Osteoblast (primary cell): ENCODE results near the gene POLE2. TPM values are rescaled to one million over a fixed set of nuclear protein-coding genes. Genes with fewer than 3 reads are reported as not detected.
"Not testable (repeated sequence)": the region's sequence is repeated elsewhere in the genome, so short reads cannot be mapped to it uniquely, and the experiment has no call there.

Experiments used
- DNase-seq: peaks from one replicate; pipeline ENCODE4 v3.0.0; 2011; ENCODE audit warnings: low spot score, mixed read lengths; ENCODE audit not compliant: insufficient read length; ENCODE audit errors: missing footprints
- H2AFZ ChIP-seq: 2 replicates; pipeline ENCODE4 v1.6.0; 2011; ENCODE audit warnings: mild to moderate bottlenecking, low read length
- H3K27ac ChIP-seq: 2 replicates; pipeline ENCODE4 v1.5.1; 2011; ENCODE audit warnings: mild to moderate bottlenecking, low read depth, low read length, moderate library complexity
- H3K27me3 ChIP-seq: 2 replicates; pipeline ENCODE4 v1.6.0; 2012; ENCODE audit warnings: mild to moderate bottlenecking, control low read depth, inconsistent platforms, low read length, moderate library complexity; ENCODE audit not compliant: insufficient read depth
- H3K36me3 ChIP-seq: 2 replicates; pipeline ENCODE4 v1.5.1; 2011; ENCODE audit warnings: mild to moderate bottlenecking, low read length, control low read depth, moderate library complexity; ENCODE audit not compliant: insufficient read depth
- H3K4me1 ChIP-seq: 2 replicates; pipeline ENCODE4 v1.5.1; 2011; ENCODE audit warnings: mild to moderate bottlenecking, low read length, control low read depth, moderate library complexity; ENCODE audit not compliant: insufficient read depth
- H3K4me2 ChIP-seq: 2 replicates; pipeline ENCODE4 v1.6.0; 2011; ENCODE audit warnings: mild to moderate bottlenecking, low read length; ENCODE audit not compliant: insufficient read depth
- H3K4me3 ChIP-seq: fragments of 200-600 bp; sonication (generic); 3 replicates; pipeline ENCODE4 v1.5.1; 2012; ENCODE audit warnings: mild to moderate bottlenecking, low read length, inconsistent platforms; ENCODE audit not compliant: insufficient read depth
- H3K79me2 ChIP-seq: 2 replicates; pipeline ENCODE4 v1.6.0; 2012; ENCODE audit warnings: mild to moderate bottlenecking, low read length, control low read depth, inconsistent platforms; ENCODE audit not compliant: insufficient read depth
- H3K9me3 ChIP-seq: 2 replicates; pipeline ENCODE4 v1.5.1; 2011; ENCODE audit warnings: low read depth, low read length, control low read depth
- H4K20me1 ChIP-seq: 2 replicates; pipeline ENCODE4 v1.6.0; 2012; ENCODE audit warnings: mild to moderate bottlenecking, low read length, control low read depth; ENCODE audit not compliant: insufficient read depth
- total RNA-seq: library from RNA; depleted of rRNA; stranded (reverse); fragments of >200 nt; gene quantifications from 2 replicates; pipeline ENCODE4 v1.2.3, GENCODE V29; 2012
- TF ChIP-seq, protein P1 (sequence below): IDR thresholded peaks from 2 replicates; pipeline ENCODE4 v1.5.1; 2011; ENCODE audit warnings: mild to moderate bottlenecking, low read depth, low read length, moderate library complexity; ENCODE audit errors: extremely low read depth

Gene POLE2
- total RNA-seq, 1 donor: 6.2 TPM

- DNase-seq: no peak
- H3K4me1 ChIP-seq: no peaks in the 10 kb centered on the region
- TF ChIP-seq, protein P1, sequence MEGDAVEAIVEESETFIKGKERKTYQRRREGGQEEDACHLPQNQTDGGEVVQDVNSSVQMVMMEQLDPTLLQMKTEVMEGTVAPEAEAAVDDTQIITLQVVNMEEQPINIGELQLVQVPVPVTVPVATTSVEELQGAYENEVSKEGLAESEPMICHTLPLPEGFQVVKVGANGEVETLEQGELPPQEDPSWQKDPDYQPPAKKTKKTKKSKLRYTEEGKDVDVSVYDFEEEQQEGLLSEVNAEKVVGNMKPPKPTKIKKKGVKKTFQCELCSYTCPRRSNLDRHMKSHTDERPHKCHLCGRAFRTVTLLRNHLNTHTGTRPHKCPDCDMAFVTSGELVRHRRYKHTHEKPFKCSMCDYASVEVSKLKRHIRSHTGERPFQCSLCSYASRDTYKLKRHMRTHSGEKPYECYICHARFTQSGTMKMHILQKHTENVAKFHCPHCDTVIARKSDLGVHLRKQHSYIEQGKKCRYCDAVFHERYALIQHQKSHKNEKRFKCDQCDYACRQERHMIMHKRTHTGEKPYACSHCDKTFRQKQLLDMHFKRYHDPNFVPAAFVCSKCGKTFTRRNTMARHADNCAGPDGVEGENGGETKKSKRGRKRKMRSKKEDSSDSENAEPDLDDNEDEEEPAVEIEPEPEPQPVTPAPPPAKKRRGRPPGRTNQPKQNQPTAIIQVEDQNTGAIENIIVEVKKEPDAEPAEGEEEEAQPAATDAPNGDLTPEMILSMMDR: no peak
- no peak overlapping the region for H3K27ac ChIP-seq
- H3K4me3 ChIP-seq: no peak overlapping the region
- no peaks in the 10 kb centered on the region for H3K27me3 ChIP-seq
- no peaks in the 10 kb centered on the region for H3K79me2 ChIP-seq
- H2AFZ ChIP-seq: no peak overlapping the region
- H3K9me3 ChIP-seq: no peaks in the 10 kb centered on the region
- H3K4me2 ChIP-seq: no peak overlapping the region
- no peaks in the 10 kb centered on the region for H3K36me3 ChIP-seq
- H4K20me1 ChIP-seq: no peaks in the 10 kb centered on the region
Observed at GRCh38 chr14:49703965-49704364, 16.0 kb upstream of the POLE2 start.

GRCh38 chr14:49702725-49703124 lies 14.7 kb upstream of the POLE2 start:
- Histone ChIP-seq H3K27ac (no peak overlapping the region), H3K79me2 (no peaks in the 10 kb centered on the region), H3K4me3 (no peak overlapping the region), H3K4me1 (no peaks in the 10 kb centered on the region), H4K20me1 (no peaks in the 10 kb centered on the region), H3K4me2 (no peak overlapping the region), H3K27me3 (no peaks in the 10 kb centered on the region), H3K9me3 (no peaks in the 10 kb centered on the region), H2AFZ (no peak overlapping the region), H3K36me3 (no peaks in the 10 kb centered on the region)
- TF ChIP-seq, protein P1: no peak
- no peak for DNase-seq

DNA sequence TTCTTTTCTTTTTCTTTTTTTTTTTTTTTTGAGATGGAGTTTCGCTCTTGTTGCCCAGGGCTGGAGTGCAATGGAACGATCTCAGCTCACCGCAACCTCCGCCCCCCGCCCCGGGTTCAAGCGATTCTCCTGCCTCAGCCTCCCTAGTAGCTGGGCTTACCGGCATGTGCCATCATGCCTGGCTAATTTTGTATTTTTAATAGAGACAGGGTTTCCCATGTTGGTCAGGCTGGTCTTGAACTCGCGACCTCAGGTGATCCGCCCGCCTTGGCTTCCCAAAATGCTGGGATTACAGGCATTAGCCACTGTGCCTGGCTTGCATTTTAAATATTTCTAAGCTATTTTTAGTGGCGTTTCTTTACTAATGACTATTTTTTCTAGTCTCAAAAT lies 5.7 kb upstream of the POLE2 start:
- peak overlapping the region; percentile 29 for H2AFZ ChIP-seq
- peak overlapping the region; percentile 85 for H3K4me2 ChIP-seq
- peak overlapping the region; percentile 91 for H3K4me3 ChIP-seq
- H3K36me3 ChIP-seq, H3K4me1 ChIP-seq, DNase-seq, H3K9me3 ChIP-seq, H3K27me3 ChIP-seq, H4K20me1 ChIP-seq, H3K79me2 ChIP-seq: not testable (repeated sequence)
- peak overlapping the region; percentile 61 for H3K27ac ChIP-seq

DNA sequence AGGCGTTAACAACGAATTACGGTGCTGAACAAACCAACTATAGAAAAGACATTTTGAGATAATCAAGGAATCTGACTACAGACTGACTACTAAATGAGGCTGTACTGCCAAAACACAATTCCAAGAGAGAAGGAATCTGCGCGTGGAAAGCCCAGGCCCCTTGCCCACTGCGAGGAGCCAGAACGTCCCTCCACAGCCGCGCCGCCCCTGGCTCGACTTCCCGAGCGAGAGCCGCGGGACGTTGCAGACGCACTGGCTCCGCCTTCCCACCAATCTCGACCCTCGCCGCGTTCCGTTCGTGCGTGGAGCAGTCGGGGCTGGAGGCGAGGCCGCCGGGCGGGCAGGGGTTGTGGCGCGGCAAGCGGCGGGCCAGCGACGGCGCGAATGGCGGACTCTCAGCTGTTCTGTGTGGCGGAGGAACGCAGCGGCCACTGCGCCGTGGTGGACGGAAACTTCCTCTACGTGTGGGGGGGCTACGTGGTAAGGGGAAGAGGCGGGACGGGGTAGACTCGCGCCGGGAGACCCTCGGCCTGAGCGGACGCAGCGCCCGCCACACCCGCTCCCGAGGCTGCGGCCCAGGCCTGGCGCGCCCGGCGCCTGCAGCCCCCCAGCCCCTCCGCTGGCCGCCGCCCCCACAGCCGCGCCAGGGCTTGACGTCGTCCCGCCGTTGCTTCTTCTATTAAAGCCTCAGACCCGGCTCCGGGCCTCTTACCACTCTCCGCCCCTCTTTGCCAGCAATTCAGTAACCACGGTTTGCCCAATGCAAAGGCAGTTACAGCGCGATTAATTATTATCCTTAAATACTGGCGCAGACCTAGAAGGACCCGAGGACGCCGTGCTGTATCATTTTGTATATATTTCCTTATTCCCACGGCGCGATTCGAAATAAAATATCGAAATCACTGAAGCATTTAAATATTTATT lies 5.1 kb upstream of the POLE2 start, which contains the start of gene KLHDC1:
KLHDC1 (plus strand) TSS at position 310 of the 924 bp plus-strand sequence; CDS start at position 385, 75 bp downstream.
- peaks cover 5% of the 10 kb centered on the region for H3K79me2 ChIP-seq
- TF ChIP-seq, protein P1: no peak

More for the DNA sequence above, 5.1 kb upstream of the POLE2 start, which contains the start of gene KLHDC1:
- no peaks in the 10 kb centered on the region for H3K9me3 ChIP-seq
- H4K20me1 ChIP-seq: no peaks in the 10 kb centered on the region
- H3K4me3 ChIP-seq: peak within 1 kb of the TSS; percentile 91
- peak within 1 kb of the TSS; percentile 93 for H2AFZ ChIP-seq
- H3K27me3 ChIP-seq: no peaks in the 10 kb centered on the region
- DNase-seq: peak; percentile 94
- H3K4me1 ChIP-seq: no peaks in the 10 kb centered on the region
- H3K36me3 ChIP-seq: no peaks in the 10 kb centered on the region
- H3K27ac ChIP-seq: peak within 1 kb of the TSS; percentile 61
- H3K4me2 ChIP-seq: peak within 1 kb of the TSS; percentile 85
